Mesenteric fat pad (tissue), 1 donor: ENCODE measurements around the gene COQ6. TPM values are rescaled to one million over a fixed set of nuclear protein-coding genes. Genes with fewer than 3 reads are reported as not detected.
"Not testable (repeated sequence)": the region's sequence is repeated elsewhere in the genome, so short reads cannot be mapped to it uniquely, and the experiment has no call there.

Experiments used
- DNase-seq: peaks from one replicate; pipeline ENCODE4 v3.0.0-alpha.2; 2020; ENCODE audit warnings: low spot score
- total RNA-seq: library from RNA; stranded (reverse); fragmentation: NEBNext Ultra II Directional; extraction: Animal tissue kit (Norgen Biotek cat#: 25700); gene quantifications from one replicate; pipeline ENCODE4 v1.2.1, GENCODE V29; 2021
- donor health status: DM: yes; HTN: yes; CAD: no.

Gene COQ6
- total RNA-seq, 1 donor from 2014 or later, result 17.1 TPM

DNA sequence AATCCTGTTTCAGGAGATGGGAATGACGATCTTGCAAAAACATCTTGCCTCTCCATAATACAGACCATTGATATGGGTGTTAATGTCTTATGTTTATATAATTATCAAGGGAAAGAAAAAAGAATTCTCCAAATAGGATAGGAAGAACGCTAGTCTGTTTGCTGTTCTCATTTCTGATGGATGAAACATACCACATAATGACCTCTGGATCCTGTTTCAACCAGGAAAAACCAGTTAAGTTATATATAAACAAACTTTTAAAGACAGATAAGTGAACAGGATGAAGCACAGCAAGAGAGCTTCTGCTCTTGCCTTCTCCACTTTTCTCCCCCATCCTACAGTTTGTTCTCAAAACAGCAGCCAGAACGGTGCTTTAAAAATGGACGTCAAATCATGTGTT lies 27.8 kb downstream of the COQ6 start:
- DNase-seq, result no peak

DNA sequence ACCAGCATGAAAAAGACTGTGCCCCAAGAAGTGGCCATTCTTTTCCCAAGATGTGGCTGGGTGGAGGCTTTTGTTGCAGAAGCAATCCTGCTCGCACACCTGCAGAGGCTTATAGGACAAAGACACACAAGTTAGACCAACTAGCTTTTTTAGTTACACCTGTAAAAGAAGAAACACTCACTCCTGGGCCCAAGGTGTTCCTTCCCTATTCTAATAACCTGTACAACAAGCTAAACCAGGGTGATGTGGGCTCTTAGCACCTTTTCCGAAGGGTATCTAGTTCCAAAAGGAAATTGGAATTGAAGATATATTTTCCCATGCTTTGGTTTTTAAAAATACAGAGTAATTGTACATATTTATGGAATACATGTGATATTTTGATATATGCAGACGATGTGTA lies 38.0 kb downstream of the COQ6 start:
- DNase-seq, result no peak

- not testable (repeated sequence) for DNase-seq
Observed at GRCh38 chr14:73988656-73989055, 38.6 kb downstream of the COQ6 start.

DNA sequence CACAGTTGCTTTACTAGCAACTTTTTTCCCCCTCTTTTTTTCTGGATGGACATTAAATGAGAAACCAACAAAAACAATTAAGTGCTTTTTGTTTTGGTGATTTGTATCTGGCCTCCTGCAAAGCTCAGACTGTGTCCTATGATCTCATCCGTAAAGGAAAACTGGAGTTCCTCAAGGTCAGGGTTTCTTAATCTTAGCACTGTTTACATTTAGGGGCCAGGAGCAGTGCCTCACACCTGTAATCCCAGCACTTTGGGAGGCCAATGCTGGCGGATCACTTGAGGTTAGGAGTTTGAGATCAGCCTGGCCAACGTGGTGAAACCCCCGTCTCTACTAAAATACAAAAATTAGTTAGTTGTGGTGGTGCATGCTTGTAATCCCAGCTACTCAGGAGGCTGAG lies 41.0 kb downstream of the COQ6 start:
- no peak for DNase-seq

- DNase-seq, result not testable (repeated sequence)
Observed at GRCh38 chr14:73994926-73995325, 44.8 kb downstream of the COQ6 start.

- DNase-seq, result no peak
Observed at GRCh38 chr14:73995977-73996378, 45.9 kb downstream of the COQ6 start.

DNA sequence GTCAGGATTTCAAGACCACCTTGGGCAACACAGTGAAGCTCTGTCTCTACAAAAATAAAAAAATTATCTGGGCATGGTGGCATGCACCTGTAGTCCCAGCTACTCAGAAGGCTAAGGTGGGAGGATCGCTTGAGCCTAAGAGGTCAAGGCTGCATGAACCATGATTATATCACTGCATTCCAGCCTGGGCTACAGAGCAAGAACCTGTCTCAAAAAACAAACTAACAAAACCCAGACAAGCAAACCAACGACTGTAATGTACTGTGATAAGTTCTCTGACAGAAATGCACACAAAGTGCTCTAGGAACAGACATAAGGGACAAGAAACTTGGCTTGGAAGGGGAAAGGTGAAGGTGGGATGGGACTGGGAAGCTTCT lies 46.6 kb downstream of the COQ6 start:
- DNase-seq, result no peak

- no peak for DNase-seq
Observed at GRCh38 chr14:73997108-73997943, 47.2 kb downstream of the COQ6 start.

- no peak for DNase-seq
Observed at GRCh38 chr14:73997944-73998447, 47.9 kb downstream of the COQ6 start.

DNA sequence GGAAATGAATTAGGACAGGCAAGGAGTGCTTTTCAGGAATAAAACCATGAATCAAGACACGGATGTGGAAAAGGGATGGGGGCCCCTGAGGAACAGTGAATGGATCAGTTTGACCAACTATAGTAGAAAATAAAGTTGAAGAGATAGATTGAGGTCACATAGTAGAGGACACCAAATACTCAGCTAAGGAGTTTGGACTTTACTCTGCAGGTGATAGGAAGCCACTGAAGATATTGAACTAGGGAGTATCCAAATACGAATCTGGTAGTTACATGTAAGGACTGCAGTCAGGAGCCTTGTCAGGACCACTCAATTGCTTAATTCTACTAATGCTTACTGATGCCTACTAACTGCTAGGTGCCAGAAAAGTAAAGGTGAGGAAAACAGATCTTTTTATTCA lies 48.6 kb downstream of the COQ6 start:
- no peak for DNase-seq

DNA sequence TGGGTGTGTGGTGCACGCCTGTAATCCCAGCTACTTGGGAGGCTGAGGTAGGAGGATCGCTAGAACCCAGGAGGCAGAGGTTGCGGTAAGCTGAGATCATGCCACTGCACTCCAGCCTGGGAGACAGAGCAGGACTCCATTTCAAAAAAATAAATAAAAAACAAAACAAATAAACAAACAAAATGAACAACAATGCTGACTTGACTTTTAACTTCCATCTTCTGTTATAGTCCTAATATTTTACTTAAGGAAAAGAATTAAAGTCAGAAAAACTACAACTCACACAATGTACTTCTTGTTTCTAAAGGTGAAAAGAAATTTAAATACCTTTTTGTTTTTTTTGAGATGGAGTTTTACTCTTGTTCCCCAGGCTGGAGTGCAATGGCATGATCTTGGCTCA lies 55.6 kb downstream of the COQ6 start:
- DNase-seq, result not testable (repeated sequence)

DNA sequence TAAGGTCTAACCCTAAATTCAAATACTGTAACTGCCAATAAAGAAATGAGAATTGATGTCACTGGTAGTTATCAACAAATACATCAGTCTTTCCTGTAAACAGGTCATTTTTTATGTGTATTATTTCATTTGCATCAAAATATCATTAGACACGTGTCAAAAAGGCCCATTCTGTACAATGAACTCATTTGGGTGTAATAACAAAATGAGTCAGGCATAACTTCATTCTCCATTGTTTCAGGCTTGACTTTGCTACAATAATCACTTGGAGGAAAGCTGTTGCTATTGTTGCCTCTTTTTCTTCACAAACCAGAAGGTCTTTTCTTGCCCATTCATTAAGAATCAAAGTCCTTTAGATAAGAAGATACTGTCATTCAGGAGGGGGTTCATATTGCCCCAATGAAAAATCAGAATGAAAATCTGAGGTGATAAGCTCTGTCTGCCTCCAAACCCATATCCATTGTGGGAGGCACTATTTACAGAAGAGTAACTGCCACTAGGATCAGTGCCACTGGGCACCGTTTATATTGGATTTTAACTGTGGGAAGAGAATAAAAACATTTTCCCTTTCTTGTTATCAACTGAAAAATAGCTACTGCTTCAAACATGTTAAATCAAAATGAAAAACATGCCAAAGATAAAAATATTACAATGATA lies 58.9 kb downstream of the COQ6 start:
- DNase-seq, result no peak

Other genes starting within 250 kb of the COQ6 start
- gene PNMA1, start 235.9 kb upstream of the COQ6 start, total RNA-seq, result 49.3 TPM
- 7.3 TPM for gene PTGR2, start 98.5 kb upstream of the COQ6 start, total RNA-seq
- gene ZNF410, start 63.4 kb upstream of the COQ6 start, total RNA-seq, result 51.1 TPM
- 2.7 TPM for gene FAM161B, start 208 bp upstream of the COQ6 start, total RNA-seq
- gene ENTPD5, start 69.0 kb downstream of the COQ6 start, total RNA-seq, result 17.1 TPM
- gene BBOF1, start 69.0 kb downstream of the COQ6 start, total RNA-seq, result 3.1 TPM
- 42.1 TPM for gene ALDH6A1, start 134.2 kb downstream of the COQ6 start, total RNA-seq
- gene LIN52, start 134.7 kb downstream of the COQ6 start, total RNA-seq, result 9.2 TPM